Measurements from ENCODE around the gene SERINC4.
"Not testable (repeated sequence)": the region's sequence is repeated elsewhere in the genome, so short reads cannot be mapped to it uniquely, and the experiment has no call there.

Gene SERINC4

DNA sequence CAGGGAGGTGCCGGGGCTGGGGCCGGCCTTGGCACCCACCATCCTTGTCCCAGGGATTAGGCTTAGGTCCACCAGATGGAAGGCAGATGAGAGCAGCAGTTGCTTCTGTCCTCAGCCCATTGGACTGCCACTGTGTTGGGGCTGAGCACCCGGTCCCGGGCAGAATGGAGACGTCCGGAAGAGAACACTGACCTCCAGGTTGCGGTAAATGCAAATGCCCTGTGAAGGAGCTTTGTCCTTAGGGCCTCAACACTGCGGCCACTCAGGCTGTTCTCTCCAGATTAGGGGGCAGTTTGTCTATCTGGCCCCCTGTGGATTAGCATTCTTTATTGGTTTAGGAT, at the start of gene SERINC4:
Gene SERINC4, minus strand, starts transcription at position 276 of the 341 bp plus-strand sequence. Its CDS starts 234 bp downstream, at position 42.
- DNase-seq (ENCODE audit: low read depth in 2 of 2) = no peak

DNA sequence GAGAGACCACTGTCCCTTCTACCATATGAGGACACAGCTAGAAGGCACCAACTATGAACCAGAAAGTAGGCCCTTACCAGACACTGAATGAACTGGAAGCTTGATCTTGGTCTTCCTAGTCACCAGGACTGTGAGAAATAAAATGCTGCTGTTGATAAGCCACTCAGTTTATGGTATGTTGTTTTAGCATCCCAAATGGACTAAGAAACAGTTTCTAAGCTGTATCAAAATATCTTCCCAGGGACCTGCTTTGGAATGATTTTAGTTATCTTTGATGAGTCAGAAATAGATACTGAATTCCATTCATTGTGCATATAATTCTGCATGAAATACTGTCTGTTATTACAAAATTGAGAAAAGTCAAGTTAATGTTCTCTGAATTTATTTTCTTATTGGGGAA, 45.4 kb upstream of the SERINC4 start:
- DNase-seq (ENCODE audit: low read depth in 2 of 2) = no peak

DNA sequence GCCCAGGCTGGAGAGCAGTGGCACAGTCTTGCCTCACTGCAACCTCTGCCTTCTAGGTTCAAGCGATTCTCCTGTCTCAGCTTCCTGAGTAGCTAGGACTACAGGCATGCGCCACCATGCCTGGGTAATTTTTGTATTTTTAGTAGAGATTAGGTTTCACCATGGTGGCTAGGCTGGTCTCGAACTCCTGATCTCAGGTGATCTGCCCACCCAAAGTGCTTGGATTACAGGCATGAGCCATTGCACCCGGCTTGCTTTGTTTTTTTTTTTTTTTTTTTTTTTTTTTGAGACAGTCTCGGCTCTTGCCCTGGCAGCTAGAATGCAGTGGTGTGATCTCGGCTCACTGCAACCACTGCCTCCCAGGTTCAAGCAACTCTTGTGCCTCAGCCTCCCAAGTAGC, 32.5 kb upstream of the SERINC4 start:
- DNase-seq (ENCODE audit: low read depth in 2 of 2) = not testable (repeated sequence)

DNA sequence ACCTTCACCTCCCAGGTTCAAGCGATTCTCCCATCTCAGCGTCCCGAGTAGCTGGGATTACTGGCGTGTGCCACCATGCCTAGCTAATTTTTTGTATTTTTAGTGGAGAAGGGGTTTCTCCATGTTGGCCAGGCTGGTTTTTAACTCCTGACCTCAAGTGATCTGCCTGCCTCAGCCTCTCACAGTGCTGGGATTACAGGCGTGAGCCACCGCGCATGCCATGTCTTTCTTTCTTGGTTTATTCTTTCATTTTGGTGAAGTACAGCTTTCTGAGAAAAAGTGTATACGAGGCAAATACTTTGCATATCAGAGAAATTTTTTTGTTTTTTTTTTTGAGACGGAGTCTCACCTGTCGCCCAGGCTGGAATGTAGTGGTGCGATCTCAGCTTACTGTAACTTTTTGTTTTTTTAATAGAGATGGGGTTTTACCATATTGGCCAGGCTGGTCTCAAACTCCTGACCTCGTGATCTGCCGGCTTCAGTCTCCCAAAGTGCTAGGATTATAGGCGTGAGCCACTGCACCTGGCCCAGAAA, 31.6 kb upstream of the SERINC4 start:
- DNase-seq (ENCODE audit: low read depth in 2 of 2) = not testable (repeated sequence)

DNA sequence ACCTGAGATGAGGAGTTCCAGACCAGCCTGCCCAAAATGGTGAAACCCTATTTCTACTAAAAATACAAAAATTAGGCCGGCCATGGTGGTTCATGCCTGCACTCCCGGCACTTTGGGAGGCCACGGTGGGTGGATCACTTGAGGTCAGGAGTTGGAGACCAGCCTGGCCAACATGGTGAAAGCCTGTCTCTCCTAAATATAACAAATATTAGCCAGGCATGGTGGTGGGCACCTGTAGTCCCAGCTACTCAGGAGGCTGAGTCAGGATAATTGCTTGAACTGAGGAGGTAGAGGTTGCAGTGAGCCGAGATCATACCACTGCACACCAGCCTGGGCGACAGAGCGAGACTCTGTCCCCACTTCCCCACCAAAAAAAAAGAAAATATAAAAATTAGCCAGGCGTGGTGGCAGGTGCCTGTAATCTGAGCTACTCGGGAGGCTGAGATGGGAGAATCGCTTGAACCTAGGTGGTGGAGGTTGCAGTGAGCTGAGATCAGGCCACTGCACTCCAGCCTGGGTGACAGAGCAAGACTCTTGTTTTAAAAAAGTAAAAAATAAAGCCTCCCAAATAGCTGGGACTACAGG, 30.8 kb upstream of the SERINC4 start:
- not testable (repeated sequence) for DNase-seq (ENCODE audit: low read depth in 2 of 2)

DNA sequence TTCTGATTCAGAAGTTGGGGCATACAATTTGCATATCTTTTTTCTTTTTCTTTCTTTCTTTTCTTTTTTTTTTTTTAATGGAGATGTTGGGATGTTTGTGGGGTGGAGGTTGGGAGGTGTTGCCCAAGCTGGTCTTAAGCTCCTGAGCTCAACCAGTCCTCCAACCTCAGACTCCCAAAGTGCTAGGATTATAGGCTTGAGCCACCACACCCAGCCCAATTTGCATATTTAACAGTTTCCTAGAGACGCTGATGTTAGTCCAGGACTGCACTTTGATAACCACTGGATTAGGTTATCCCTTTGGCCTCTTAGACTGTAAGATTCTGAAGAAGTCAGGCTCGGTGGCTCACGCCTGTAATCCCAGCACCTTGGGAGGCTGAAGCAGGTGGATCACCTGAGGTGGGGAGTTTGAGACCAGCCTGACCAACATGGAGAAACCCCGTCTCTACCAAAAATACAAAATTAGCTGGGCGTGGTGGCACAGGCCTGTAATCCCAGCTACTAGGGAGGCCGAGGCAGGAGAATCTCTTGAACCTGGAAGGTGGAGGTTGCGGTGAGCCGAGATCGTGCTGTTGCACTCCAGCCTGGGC, 30.0 kb upstream of the SERINC4 start:
- DNase-seq (ENCODE audit: low read depth in 2 of 2) = not testable (repeated sequence)

DNA sequence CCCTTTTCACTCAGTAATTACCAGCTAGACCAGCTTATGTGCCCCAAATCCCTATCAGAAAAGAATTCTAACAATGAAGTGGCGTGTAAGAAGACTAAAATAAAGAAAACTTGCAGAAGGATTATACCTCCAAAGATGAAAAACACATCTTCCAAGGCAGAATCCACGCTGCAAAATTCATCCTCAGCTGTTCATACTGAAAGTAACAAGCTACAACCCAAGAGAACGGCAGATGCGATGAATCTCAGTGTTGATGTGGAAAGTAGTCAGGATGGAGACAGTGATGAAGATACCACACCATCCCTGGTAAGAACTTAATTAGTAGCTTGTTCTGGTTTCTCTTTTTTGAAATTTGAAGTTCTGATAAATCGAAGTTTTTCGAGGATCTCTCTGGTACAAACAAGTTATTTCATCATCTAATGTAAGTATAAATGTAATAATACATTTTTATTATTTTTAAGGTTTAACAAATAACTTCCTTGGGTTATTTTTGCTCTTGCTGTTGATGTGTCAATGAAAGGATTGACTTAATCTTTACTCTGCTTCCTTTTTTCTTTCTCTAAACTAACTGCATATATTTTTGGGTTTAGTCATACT, 28.1 kb upstream of the SERINC4 start:
- DNase-seq (ENCODE audit: low read depth in 2 of 2) = no peak

DNA sequence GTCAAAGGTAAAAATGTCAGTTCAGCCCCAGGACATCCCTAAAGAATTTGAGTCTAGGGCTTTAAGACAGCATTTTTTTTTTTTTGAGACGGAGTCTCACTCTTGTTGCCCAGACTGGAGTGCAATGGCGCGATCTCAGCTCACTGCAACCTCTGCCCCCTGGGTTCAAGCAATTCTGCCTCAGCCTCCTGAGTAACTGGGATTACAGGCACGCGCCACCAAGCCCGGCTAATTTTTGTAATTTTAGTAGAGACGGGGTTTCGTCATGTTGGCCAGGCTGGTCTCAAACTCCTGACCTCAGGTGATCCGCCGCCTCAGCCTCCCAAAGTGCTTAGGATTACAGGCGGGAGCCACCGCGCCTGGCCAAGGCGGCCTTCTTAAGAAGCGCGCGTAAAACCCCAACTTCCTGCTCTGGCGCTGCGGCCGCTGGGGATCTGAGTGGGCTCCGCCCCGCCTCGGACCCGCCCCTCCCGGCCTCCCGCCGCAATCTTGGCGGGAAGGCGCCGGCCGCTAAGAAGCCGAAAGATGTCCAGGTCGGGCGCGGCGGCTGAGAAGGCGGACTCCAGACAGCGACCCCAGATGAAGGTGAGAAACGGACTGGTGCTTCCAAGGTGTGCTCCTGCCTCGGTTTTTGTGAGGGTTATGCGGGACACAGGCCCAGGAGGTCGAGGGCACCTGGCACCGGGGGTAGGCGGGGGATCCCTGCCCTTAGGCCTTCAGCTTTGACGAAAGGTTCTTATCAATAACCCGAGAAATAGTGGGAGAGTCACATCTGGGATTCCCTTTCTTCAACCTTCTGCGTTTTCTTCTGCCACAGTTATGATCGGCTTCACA, 26.7 kb upstream of the SERINC4 start, which contains the start of gene WDR76:
Gene WDR76, plus strand, starts transcription at position 495 of the 834 bp plus-strand sequence. Its CDS starts 31 bp downstream, at position 526.
- DNase-seq (ENCODE audit: low read depth in 2 of 2) = peak; percentile 44 to 48

DNA sequence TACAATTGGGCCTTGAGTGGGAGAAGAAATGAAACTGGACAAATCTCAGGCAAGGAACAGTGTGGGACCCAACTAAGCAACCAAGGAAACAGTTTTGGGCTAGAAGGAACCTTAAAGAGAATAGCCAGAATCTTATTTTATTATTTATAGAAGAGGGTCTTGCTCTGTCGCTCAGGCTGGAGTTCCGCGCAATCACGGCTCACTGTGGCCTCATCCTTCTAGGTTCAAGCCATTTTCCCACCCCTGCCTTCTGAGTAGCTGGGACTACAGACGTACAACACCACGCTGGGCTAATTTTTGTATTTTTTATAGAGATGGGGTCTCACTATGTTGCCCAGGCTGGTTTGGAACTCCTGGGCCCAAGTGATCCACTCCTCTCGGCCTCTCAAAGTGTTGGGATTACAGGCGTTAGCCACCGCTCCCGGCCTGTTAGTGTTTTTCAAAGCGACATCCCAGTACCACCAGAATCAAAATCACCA, 26.0 kb upstream of the SERINC4 start:
- DNase-seq (ENCODE audit: low read depth in 2 of 2) = no peak

DNA sequence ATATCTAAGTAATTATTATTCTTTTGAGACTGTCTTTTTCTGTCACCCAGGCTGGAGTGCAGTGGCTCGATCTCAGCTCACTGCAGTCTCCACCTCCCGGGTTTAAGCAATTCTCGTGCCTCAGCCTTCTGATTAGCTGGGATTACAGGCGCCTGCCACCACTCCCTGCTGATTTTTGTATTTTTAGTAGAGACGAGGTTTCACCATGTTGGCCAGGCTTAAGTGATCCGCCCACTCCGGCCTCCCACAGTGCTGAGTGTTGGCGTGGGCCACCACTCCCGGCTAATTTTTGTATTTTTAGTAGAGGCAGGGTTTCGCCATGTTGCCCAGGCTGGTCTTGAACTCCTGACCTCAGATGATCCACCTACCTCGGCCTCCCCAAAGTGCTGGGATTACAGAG, 25.3 kb upstream of the SERINC4 start:
- DNase-seq (ENCODE audit: low read depth in 2 of 2) = not testable (repeated sequence)

DNA sequence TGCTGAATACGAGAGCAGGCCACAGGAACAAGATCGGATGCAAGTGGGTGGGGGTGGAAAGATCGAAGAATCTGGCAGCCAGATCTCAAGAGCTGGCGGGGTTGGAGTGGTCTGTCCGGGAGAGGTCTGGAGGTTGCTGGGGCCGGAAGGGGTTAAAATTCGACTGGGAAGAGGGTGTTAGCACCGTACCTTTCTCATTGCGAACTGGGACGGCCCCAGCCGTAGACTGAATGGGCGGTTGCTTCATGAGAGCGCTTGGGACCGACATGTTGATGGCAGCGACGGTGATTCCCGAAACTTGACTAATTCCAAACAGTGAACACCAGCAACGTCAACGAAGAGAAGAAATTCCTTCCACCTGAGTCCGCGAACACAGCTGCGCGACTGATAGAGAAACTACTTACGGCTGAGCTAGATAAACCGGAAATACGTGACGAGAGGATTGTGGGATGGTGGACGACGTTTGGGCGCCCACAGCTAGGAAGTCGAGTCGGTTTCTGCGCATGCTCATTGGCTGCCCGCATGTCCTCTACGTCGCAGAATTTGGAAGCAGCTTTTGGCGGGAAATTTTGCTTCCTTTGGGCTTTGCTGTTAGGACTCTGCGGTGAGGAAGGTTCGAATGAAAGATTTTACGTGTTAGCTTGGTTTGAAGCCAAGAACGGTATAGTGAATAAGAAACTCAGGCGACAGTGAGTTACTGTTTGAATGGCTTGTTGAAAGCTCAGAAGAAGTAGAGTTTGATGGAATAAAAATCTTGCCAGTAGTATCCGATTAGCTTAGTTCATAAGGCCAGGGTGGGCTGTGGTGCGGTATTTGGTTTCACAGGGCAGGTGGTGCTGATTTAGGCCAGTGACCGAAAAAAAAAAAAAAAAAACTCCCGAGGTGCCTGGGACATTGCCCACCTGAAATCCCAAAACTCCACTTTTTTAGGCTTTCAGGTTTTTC, 24.6 kb upstream of the SERINC4 start, which contains the start of gene MFAP1:
Gene MFAP1, minus strand, starts transcription at position 389 of the 945 bp plus-strand sequence. Its CDS starts 121 bp downstream, at position 268.
- peak; percentile 92 to 93 for DNase-seq (ENCODE audit: low read depth in 2 of 2)

DNA sequence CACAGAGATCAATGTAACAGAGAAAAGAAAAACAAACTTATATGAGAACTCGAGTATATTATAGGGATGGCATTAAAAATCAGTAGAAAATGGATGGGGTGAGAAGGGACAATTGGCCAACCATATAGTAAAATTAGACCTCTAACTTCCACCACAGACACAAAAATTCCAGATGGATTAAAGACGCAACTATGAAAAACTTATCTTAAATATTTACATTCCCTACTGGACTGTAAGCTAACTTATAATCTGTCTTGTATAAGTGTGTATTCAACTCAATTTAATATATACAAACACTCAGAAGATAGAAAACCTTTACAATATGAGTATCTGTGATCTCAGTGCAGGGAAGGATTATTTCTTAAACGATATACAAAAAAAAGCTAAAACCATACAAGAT, 21.5 kb upstream of the SERINC4 start:
- DNase-seq (ENCODE audit: low read depth in 2 of 2) = no peak

DNA sequence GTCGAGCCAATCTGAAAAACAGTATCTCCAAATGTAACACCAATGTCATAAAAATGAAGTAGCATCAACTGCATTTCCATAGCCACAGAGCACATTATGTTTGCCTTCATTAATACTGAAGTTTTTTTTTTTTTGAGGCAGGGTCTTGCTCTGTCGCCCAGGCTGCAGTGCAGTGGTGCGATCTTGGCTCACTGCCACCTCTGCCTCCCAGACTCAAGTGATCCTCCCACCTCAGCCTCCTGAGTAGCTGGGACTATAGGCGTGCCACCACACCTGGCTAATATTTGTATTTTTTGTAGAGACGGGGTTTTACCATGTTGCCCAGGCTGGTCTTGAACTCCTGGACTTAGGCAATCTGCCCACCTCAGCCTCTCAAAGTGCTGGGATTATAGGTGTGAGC, 15.0 kb upstream of the SERINC4 start:
- not testable (repeated sequence) for DNase-seq (ENCODE audit: low read depth in 2 of 2)

DNA sequence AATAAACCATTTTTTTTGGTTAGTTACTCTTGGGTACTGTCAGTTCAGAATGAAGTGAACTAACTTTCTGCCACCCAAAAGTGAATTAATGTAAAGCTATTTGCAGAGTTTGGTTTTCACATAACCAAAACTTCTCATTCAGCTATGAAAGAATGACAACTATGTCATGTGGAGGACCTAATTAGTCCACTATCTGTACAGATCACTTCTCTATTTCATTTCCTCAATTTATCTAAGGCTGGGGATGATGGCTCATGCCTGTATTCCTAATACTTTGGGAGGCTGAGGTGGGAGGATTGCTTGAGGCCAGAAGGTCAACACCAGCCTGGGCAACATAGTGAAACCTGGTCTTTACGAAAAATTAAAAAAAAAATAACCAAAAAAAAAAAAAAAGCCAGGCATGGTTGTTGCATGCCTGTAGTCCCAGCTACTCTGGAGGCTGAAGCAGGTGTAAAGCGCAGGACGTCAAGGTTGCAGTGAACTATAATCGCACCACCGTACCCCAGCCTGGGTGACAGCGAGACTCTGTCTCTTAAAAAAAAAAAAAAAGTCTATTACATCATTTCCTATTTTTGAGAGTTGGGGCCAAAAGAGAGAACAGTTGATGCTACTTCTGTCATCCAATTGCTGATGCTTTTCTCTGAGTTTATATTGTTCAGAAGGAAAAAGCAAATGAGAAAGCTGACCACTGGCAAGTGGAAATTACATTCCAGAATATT, 9.1 kb upstream of the SERINC4 start:
- DNase-seq (ENCODE audit: low read depth in 2 of 2) = no peak

DNA sequence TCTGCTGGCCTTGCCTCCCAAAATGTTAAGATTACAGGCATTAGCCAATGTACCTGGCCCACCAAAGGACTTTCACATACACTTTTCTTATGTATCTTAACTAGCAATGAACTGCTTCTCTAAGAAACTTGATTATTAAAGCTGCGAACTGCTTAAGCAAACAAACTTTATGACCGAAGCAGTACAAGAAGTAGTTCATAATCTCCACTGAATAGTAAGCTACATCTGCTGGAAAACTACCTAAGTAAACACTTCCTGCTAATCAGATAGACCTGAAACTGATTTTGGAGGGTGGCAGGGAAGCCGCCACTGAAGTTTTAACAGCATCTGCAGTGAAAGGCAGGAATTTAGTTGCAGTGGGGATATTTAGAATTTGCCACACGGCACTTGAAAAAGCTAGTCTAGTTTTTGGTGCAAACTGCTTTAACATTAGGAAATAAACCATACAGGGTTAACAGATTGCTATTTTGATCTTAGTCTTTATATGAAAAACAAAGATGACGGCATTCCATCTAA, 8.5 kb upstream of the SERINC4 start:
- DNase-seq (ENCODE audit: low read depth in 2 of 2) = no peak

DNA sequence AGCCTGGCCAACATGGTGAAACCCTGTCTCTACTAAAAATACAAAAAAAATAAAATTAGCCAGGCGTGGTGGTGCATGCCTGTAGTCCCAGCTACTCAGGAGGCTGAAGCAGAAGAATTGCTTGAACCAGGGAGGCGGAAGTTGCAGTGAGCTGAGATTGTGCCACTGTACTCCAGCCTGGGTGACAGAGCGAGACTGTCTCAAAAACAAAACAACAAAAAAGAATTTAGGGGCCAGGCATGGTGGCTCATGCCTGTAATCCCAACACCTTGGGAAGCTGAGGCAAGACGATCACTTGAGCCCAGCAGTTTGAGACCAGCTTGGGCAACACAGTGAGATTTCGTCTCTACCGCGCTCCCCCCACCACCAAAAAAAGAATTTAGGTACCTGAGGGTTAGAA, 2.7 kb upstream of the SERINC4 start:
- not testable (repeated sequence) for DNase-seq (ENCODE audit: low read depth in 2 of 2)

DNA sequence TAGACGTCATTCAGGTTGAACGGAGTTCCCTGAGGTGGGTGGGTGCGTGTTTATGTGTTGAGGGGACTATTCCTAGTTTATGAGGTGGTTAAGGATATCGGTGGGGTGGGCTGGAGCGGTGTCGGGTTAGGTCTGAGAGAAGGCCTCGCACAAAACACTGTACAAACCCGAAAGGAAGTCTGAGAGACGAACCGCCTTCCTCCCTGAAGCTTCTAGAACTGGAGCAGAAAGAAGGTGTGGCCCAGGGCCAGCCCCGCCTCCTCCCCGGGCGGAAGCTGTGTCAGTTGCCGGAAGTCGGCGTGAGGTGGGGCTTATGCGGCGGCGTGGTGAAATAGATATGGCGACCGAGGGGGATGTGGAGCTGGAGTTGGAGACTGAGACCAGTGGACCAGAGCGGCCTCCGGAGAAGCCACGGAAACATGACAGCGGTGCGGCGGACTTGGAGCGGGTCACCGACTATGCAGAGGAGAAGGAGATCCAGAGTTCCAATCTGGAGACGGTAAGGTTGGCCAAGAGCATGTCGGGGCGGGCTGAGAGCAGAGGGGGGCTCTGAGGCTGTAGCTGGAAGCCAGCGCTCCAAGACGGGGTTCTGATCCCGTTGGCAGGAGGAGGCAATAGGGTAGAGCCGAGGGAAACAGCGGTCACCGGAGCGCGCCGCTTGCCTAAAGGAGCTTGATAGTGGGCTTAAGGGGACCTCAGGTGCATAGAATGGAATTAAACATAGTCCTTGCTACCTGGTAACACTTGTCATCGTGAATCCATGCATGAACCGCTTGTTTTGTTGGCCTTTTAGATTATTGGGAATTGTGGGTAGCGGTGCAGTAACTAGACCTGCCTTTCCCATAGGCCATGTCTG, 494 bp upstream of the SERINC4 start, which contains the start of gene HYPK:
Gene HYPK, plus strand, starts transcription at position 314 of the 856 bp plus-strand sequence. Its CDS starts 24 bp downstream, at position 338.
- peak; percentile 65 to 67 for DNase-seq (ENCODE audit: low read depth in 2 of 2)

DNA sequence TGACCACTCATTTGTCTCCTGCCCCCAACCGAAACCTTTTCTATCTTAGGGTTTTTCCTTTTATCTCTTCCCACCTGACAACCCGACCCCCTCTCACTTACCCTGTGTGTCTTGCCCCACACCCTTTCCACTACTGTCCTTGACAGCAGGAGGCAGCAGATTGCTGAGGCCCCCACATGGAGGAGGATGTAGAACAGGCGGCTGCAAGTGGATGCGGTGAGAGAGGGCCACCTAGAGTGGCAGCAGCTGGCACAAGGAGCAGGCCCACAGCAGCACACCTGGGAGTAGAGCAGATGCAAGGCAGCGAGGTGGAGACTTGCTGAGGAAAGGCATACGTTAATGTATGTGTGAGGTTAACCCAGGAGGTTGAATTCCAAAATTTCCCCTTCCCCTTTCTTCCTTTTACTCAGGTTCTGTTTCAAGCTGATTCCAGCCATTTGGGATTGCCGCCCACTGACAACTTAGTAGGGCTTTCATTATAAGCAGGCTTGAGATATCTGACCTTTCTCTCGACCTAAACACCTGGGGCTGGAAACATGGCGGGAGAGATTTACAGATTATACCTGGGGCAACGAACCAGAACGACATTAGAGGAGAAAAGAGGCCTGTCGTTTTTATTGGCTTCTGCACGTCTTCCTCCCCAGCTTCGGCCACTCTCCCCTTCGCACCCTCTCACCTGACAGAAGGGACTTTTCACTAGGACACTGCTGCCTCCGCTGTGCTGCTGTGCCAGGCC, 643 bp downstream of the SERINC4 start:
- no peak for DNase-seq (ENCODE audit: low read depth in 2 of 2)

All from fibroblast of skin of left quadriceps (primary cell).